Activated CD4-positive, alpha-beta memory T cell treated with anti-CD3 and anti-CD28 coated beads, Interleukin-2, amount 10 ng/mL, durations not matched to agents 7 days and 5 days (primary cell): ENCODE data around the gene USP49. TPM values are rescaled to one million over a fixed set of nuclear protein-coding genes. Genes with fewer than 3 reads are reported as not detected.

ENCODE experiments used
- CTCF ChIA-PET: fragments of 350-600 bp; sonication (Branson Sonifier 250); formaldehyde crosslinking; loops from one replicate; lab custom pipeline; 2021; ENCODE audit warnings: antibody characterized with exemption, inconsistent platforms; lab: Charles Lee
- POLR2A ChIA-PET: fragments of 350-600 bp; sonication (Branson Sonifier 250); formaldehyde crosslinking; loops from one replicate; lab custom pipeline; 2021; ENCODE audit warnings: antibody characterized with exemption; lab: Charles Lee
- DNase-seq: peaks from one replicate; pipeline ENCODE4 v3.0.0-alpha.2; 2020
- H3K27ac Mint-ChIP-seq: one replicate; pipeline ENCODE4 v1.8.0; 2021; ENCODE audit warnings: mild to moderate bottlenecking, mixed read lengths
- H3K27me3 Mint-ChIP-seq: one replicate; pipeline ENCODE4 v1.8.0; 2021; ENCODE audit warnings: mixed read lengths
- H3K36me3 Mint-ChIP-seq: one replicate; pipeline ENCODE4 v1.8.0; 2021; ENCODE audit warnings: low read depth, mixed read lengths
- H3K4me1 Mint-ChIP-seq: one replicate; pipeline ENCODE4 v1.8.0; 2021; ENCODE audit warnings: mixed read lengths
- H3K4me3 Mint-ChIP-seq: one replicate; pipeline ENCODE4 v1.8.0; 2021; ENCODE audit warnings: mild to moderate bottlenecking, mixed read lengths
- H3K9me3 Mint-ChIP-seq: one replicate; pipeline ENCODE4 v1.8.0; 2021; ENCODE audit warnings: mixed read lengths
- total RNA-seq, 2 experiments: library from RNA; stranded (reverse); gene quantifications; one replicate each; pipeline ENCODE4 v1.2.3, GENCODE V29; 2021

USP49 gene
- total RNA-seq, 2 experiments from 2014 or later: 6.8 to 7.3 TPM

- DNase-seq: no peak
- Mint-ChIP-seq H3K36me3 (no peaks in the 10 kb centered on the region), H3K27ac (no peak overlapping the region), H3K27me3 (no peaks in the 10 kb centered on the region), H3K4me3 (no peak overlapping the region), H3K4me1 (no peaks in the 10 kb centered on the region), H3K9me3 (no peaks in the 10 kb centered on the region)
- CTCF ChIA-PET: interaction anchor here (0.6 kb wide), 1 partner anchor 10 kb away, joined by 3 read pairs; no protein-coding TSS in a partner anchor
- POLR2A ChIA-PET: interaction anchor here (0.7 kb wide), 1 partner anchor 12 kb away, joined by 3 read pairs; no protein-coding TSS in a partner anchor
Measured at GRCh38 chr6:41859356-41859755, 35.8 kb downstream of the USP49 start.

- Mint-ChIP-seq H3K27me3 (no peaks in the 10 kb centered on the region), H3K4me3 (no peak overlapping the region), H3K36me3 (no peaks in the 10 kb centered on the region), H3K9me3 (no peaks in the 10 kb centered on the region), H3K27ac (no peak overlapping the region), H3K4me1 (no peaks in the 10 kb centered on the region)
- ChIA-PET CTCF (interaction anchor here (0.6 kb wide), 1 partner anchor 9 kb away, joined by 3 read pairs; no protein-coding TSS in a partner anchor), POLR2A (interaction anchor here (0.6 to 0.7 kb wide), 2 partner anchors 12 to 1163 kb away, joined by 3 read pairs; no protein-coding TSS in a partner anchor)
- no peak for DNase-seq
Measured at GRCh38 chr6:41858703-41859102, 36.5 kb downstream of the USP49 start.

GRCh38 chr6:41850861-41851260, 44.3 kb downstream of the USP49 start:
- H3K4me3 Mint-ChIP-seq: no peak overlapping the region
- H3K4me1 Mint-ChIP-seq: peaks cover 16% of the 10 kb centered on the region
- POLR2A ChIA-PET: no interaction called here
- no peak for DNase-seq
- no peaks in the 10 kb centered on the region for H3K9me3 Mint-ChIP-seq
- no peak overlapping the region for H3K27ac Mint-ChIP-seq
- H3K27me3 Mint-ChIP-seq: no peaks in the 10 kb centered on the region
- CTCF ChIA-PET: no interaction called here
- peaks cover 3% of the 10 kb centered on the region for H3K36me3 Mint-ChIP-seq

GRCh38 chr6:41846666-41847237, 48.4 kb downstream of the USP49 start:
- no peak overlapping the region for H3K27ac Mint-ChIP-seq
- H3K4me1 Mint-ChIP-seq: peaks cover 16% of the 10 kb centered on the region
- no peaks in the 10 kb centered on the region for H3K27me3 Mint-ChIP-seq
- H3K36me3 Mint-ChIP-seq: peaks cover 3% of the 10 kb centered on the region
- CTCF ChIA-PET: interaction anchor here (0.6 to 7.1 kb wide), 15 partner anchors 9 to 368 kb away, joined by 3 to 138 read pairs (median 3); partner anchors contain the start of genes BYSL, MED20, TAF8 and TOMM6
- H3K9me3 Mint-ChIP-seq: no peaks in the 10 kb centered on the region
- DNase-seq: peak; percentile 62
- no peak overlapping the region for H3K4me3 Mint-ChIP-seq
- POLR2A ChIA-PET: interaction anchor here (1.1 to 1.3 kb wide), 2 partner anchors 196 to 198 kb away, joined by 3 to 5 read pairs; no protein-coding TSS in a partner anchor

- Mint-ChIP-seq H3K9me3 (no peaks in the 10 kb centered on the region), H3K27ac (no peak overlapping the region), H3K27me3 (no peaks in the 10 kb centered on the region), H3K4me3 (no peak overlapping the region), H3K4me1 (peaks cover 8% of the 10 kb centered on the region), H3K36me3 (no peaks in the 10 kb centered on the region)
- ChIA-PET POLR2A (no interaction called here), CTCF (interaction anchor here (0.7 to 7.1 kb wide), 4 partner anchors 13 to 201 kb away, joined by 3 to 138 read pairs (median 3); no protein-coding TSS in a partner anchor)
- DNase-seq: no peak
Measured at GRCh38 chr6:41843178-41843577, 52.0 kb downstream of the USP49 start.

- POLR2A ChIA-PET: no interaction called here
- CTCF ChIA-PET: interaction anchor here (0.7 kb wide), 1 partner anchor 16 kb away, joined by 3 read pairs; no protein-coding TSS in a partner anchor
- Mint-ChIP-seq H3K9me3 (no peaks in the 10 kb centered on the region), H3K27ac (no peak overlapping the region), H3K27me3 (no peaks in the 10 kb centered on the region), H3K36me3 (no peaks in the 10 kb centered on the region), H3K4me3 (no peak overlapping the region), H3K4me1 (no peaks in the 10 kb centered on the region)
- DNase-seq: no peak
Measured at GRCh38 chr6:41840326-41840725, 54.8 kb downstream of the USP49 start.

GRCh38 chr6:41836660-41837052, 58.5 kb downstream of the USP49 start:
- no peak overlapping the region for H3K27ac Mint-ChIP-seq
- H3K9me3 Mint-ChIP-seq: no peaks in the 10 kb centered on the region
- no peak for DNase-seq
- H3K4me3 Mint-ChIP-seq: no peak overlapping the region
- H3K4me1 Mint-ChIP-seq: no peaks in the 10 kb centered on the region
- CTCF ChIA-PET: interaction anchor here (1.2 kb wide), 1 partner anchor 10 kb away, joined by 3 read pairs; no protein-coding TSS in a partner anchor
- H3K27me3 Mint-ChIP-seq: no peaks in the 10 kb centered on the region
- no peaks in the 10 kb centered on the region for H3K36me3 Mint-ChIP-seq
- POLR2A ChIA-PET: no interaction called here

GRCh38 chr6:41836022-41836659, 59.0 kb downstream of the USP49 start:
- CTCF ChIA-PET: interaction anchor here (1.0 to 1.6 kb wide), 2 partner anchors 11 to 208 kb away, joined by 3 to 8 read pairs; no protein-coding TSS in a partner anchor

GRCh38 chr6:41832263-41832662, 62.9 kb downstream of the USP49 start:
- Mint-ChIP-seq H3K36me3 (no peaks in the 10 kb centered on the region), H3K9me3 (no peaks in the 10 kb centered on the region), H3K4me3 (no peak overlapping the region), H3K27ac (no peak overlapping the region), H3K4me1 (no peaks in the 10 kb centered on the region), H3K27me3 (no peaks in the 10 kb centered on the region)
- ChIA-PET POLR2A (interaction anchor here (0.6 kb wide), 1 partner anchor 92 kb away, joined by 3 read pairs; no protein-coding TSS in a partner anchor), CTCF (interaction anchor here (0.6 to 1.5 kb wide), 2 partner anchors 14 to 45 kb away, joined by 3 read pairs; partner anchors contain the start of gene TOMM6)
- DNase-seq: no peak

More at GRCh38 chr6:41836022-41836659, 59.0 kb downstream of the USP49 start:
- H3K36me3 Mint-ChIP-seq: no peaks in the 10 kb centered on the region
- H3K4me3 Mint-ChIP-seq: no peak overlapping the region
- no peak overlapping the region for H3K27ac Mint-ChIP-seq
- POLR2A ChIA-PET: no interaction called here
- H3K9me3 Mint-ChIP-seq: no peaks in the 10 kb centered on the region
- no peaks in the 10 kb centered on the region for H3K27me3 Mint-ChIP-seq
- no peak for DNase-seq
- no peaks in the 10 kb centered on the region for H3K4me1 Mint-ChIP-seq

- ChIA-PET POLR2A (no interaction called here), CTCF (no interaction called here)
- Mint-ChIP-seq H3K27ac (no peak overlapping the region), H3K36me3 (no peaks in the 10 kb centered on the region), H3K27me3 (no peaks in the 10 kb centered on the region), H3K4me3 (no peak overlapping the region), H3K4me1 (no peaks in the 10 kb centered on the region), H3K9me3 (no peaks in the 10 kb centered on the region)
- DNase-seq: no peak
Measured at GRCh38 chr6:41826343-41827022, 68.7 kb downstream of the USP49 start.

GRCh38 chr6:41824571-41825569, 70.3 kb downstream of the USP49 start:
- Mint-ChIP-seq H3K9me3 (no peaks in the 10 kb centered on the region), H3K27ac (no peak overlapping the region), H3K4me1 (no peaks in the 10 kb centered on the region), H3K4me3 (no peak overlapping the region), H3K36me3 (no peaks in the 10 kb centered on the region), H3K27me3 (no peaks in the 10 kb centered on the region)
- no peak for DNase-seq
- CTCF ChIA-PET: no interaction called here
- POLR2A ChIA-PET: no interaction called here

GRCh38 chr6:41823178-41823577, 72.0 kb downstream of the USP49 start:
- Mint-ChIP-seq H3K9me3 (no peaks in the 10 kb centered on the region), H3K4me1 (no peaks in the 10 kb centered on the region), H3K27me3 (no peaks in the 10 kb centered on the region), H3K4me3 (no peak overlapping the region), H3K36me3 (no peaks in the 10 kb centered on the region), H3K27ac (no peak overlapping the region)
- CTCF ChIA-PET: interaction anchor here (0.9 kb wide), 2 partner anchors 24 to 36 kb away, joined by 3 to 6 read pairs; partner anchors contain the start of gene TOMM6
- DNase-seq: no peak
- POLR2A ChIA-PET: no interaction called here
